Stimulated activated CD8-positive, alpha-beta memory T cell treated with anti-CD3 and anti-CD28 coated beads, Interleukin-7, amount 100 ng/mL, for 4 hours (primary cell): ENCODE data around the gene KIRREL3.

Source experiments
- DNase-seq, 2 donors: peaks; one replicate each; pipeline ENCODE4 v3.0.0-alpha.2; 2020; ENCODE audit warnings: low read depth in 2 of 2

KIRREL3 gene

DNA sequence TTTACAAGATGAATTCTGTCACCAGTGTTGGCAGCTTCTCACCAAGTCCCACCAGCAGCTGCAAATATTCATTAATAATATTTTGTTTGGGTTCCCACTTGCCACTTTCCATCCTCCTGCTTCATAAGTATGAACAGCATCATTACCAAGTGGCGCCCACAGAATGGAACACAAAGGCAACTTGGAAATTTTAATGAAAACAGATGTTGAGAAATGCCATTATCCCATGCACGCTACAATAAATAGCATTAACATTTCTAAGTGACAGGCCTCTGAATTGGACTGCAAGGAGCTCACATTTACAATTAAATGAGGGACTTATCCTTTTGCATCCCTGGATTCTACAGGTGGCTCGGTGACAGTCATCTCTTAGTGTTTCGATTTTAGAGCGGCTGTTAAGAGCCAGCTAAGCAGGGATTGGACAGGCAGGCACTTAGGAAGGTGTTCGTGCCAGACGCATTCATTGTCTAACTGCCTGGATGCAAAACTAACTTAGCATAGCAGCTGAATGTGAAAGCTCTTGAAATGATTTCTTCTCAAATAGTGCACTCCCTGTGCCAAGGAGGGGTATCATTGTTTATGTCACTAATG, 170.3 kb downstream of the KIRREL3 start:
- DNase-seq = no peak

DNA sequence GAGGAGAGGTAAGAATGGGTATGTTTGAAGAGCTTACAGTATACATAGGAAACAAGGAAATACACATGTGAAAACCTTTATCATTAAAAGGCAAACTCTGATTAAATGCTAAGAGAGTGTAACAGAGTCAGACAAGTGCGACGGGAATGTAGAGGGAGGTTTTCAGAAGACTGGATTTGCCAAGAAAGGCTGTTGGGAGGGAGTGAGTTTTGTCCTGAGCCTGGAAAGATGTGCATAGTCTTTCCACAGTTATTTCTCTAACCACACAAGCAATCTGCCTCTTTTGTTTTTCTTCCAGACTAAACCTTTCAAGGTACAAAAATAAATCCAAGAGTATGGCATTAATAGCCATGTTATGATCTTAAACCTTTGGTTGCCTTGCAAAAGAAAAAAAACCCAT, 170.9 kb downstream of the KIRREL3 start:
- no peak for DNase-seq

DNA sequence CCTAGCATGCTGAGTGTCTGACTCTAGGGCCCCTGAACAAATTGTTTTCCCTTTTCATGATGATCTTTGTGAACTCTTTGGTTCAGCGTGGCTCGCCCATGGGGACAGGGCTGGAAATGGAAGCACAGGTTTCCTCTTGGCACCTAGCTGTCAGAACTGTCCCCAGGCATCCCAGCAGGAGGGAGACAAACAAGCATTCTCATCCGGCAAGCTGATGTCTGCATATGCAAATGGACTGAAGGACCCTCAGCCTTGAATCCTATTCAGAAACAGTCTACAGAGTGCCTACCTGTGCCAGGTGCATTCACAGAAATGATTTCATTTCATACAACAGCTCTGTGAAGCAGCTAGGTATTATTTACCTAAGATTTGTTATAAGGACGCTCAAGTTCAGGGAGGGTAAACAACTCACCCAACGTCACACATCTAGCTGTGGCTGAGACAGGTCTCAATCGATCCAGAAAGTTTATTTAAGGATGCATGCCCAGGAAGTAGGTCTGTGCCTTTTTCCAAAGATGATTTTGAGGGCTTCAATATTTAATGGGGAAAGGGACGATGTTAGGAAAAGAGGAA, 176.4 kb downstream of the KIRREL3 start:
- DNase-seq = no peak

DNA sequence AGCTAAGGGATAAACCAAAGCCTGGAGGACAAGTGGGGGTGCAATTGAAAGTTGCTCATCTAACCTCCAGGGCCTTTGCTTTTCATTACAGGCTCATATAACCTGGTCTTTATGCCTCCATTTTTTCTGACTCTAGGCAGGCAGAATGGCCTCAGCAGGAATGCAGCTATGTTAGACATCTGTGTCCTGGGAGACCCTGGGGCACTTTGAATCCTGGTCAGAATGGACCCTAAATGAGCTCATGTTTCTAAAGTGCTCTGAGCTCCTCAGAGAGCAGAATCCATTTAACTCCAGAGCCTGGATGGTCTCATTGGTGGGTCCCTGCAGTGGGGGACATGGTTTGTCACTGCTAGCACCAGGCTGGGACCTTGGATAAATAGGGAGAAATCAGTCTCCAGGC, 177.3 kb downstream of the KIRREL3 start:
- no peak for DNase-seq

DNA sequence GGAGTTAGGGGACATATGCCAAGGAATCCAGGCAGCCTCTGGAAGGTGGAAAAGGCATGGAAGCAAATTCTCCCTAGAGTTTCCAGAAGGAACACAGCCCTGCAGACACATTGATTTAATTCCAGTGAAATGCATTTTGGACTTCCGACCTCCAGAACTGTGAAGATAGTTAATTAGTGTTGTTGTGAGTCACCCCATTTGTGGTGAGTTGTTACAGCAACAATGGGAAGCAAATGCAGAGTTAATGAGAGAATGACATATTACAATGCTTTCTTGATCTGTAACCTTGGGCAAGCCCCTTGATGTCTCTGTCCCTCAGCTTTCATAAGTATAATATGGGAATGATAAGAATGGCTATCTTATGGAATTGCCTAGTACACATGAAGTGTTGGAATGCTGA, 178.7 kb downstream of the KIRREL3 start:
- DNase-seq = no peak

DNA sequence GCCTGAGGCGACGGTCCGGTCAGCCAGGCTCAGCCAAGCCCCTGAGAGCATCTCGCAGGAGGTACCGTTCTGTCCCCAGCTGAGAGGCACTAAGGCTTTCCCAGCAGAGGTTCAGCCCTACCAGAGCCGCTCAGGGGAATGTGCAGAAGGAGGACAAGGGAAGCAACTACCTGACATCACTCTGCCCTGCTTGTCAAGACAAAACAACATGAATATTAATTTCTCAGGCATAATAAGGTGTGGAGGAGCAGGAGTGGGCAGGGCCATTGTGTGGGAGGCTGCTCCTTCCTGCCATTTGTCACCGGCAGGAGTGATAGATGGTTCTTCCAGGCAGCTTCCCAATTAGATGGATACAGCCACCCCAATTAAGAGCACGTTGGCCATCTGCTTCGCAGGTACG, 181.4 kb downstream of the KIRREL3 start:
- no peak for DNase-seq

DNA sequence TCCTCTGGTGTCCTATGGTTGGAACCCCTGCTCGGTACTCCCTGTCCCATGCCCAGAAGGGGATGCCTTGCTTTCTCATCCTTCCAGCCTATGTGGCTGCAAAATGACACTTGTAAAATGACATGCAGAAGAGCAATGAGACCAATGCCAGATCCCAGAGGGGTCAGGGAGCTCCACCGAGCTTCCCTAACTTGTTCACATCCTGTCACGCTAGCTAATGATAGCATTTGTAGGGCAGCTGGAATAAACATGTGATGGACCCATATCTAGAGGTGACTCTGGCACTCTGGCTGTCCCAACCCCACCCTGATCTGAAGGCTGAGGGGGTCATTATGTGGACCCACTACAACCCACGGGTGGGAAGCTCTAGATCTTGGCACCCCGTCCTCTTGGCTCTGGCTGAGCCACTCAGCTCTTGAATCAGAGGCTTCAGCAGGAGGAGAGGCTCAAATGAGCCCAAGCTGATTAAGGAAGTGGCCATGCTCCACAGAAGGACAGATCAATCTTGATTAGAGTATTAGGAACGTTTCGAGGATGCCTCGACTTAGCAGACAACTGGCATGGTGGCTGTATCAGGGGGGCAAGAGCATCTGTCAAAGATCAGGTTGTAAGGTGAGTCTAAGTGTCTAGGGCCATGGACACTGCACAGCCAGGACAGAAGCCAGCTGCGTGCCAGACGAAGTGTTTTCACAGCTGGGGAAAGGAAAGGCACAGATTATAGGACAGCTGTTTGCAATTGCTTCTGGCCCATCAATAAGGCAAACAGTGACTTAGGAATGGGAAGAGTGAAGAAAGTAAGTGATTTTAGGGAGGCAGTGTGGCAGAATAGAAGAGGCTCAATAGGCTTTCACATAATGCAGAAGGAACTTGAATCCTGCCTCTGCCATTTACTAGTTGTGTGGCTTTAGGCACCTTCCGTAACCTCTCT, 182.8 kb downstream of the KIRREL3 start:
- DNase-seq = no peak

DNA sequence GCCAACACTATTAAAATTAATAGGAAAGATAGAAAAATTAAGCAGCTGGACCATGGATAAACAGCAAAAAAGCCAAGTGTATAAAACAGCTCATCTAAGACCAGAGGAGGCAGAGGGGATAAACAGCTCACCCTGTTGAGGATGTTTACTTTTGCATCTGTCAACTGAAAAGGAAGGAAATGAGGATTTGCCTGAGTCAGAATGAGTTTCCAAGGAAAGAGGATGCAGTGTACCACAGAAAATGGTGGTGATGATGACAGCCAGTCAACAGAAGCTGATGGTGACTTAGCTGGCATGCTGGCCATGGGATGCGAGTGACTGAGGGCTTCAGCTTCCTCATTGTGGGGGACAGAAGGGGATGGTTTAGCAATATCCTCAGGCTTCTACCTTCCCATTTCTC, 183.5 kb downstream of the KIRREL3 start:
- DNase-seq = no peak

DNA sequence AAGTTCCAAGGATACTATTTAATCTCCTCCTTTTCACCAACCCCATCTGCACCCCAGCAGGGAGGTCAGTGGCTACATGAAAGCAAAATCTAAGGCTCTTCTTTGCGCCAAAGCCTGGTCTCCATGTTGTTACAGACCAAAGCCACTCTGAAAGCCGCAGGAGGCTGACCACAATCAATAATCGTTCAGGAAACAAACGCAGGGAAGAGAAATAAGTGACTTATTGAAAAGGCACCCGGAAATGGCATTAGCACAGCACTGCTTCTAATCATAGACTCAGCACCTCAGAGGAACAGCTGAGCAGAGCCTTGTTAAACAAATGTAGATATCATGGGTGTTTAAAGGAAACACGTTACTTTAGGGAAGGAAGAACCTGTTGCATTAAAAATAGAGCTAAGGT, 183.9 kb downstream of the KIRREL3 start:
- no peak for DNase-seq

DNA sequence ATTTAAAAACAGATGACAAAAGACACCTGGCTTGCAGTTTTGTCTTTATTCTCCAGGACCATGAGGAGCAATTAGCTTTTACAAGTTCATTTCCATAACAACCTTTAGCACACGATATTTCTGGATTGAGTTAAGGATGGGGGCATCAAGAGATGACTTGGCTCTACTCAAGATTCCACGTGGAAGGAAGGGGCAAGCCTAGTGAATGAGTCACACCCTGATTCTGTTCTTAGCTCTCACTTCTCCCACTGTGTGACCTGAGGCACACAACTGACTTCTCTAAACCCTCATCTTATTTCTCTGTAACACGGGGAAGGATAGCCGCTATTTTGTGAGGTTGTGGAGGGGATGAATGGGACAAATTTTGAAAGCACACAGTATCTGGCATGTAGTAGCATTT, 185.5 kb downstream of the KIRREL3 start:
- DNase-seq = no peak

DNA sequence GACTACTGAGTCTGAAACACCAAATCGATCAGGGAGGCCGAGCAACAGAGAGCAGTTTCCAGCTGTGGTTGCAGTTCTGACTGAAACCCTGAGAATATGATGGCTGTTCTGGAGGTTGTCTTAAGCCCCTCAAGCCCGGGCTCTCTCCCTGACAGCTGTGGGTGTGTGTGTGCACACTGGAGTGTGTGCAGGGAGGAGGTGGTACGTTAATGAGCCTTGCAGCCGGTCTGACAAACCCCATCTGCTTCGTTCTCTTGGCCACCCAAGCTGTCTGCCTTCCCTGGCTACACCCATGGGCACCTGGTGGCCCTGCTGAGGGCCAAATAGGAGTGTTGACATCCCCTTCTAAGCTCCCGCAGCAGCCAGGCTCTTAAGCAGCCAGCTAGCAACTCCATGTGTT, 189.8 kb downstream of the KIRREL3 start:
- DNase-seq = no peak

DNA sequence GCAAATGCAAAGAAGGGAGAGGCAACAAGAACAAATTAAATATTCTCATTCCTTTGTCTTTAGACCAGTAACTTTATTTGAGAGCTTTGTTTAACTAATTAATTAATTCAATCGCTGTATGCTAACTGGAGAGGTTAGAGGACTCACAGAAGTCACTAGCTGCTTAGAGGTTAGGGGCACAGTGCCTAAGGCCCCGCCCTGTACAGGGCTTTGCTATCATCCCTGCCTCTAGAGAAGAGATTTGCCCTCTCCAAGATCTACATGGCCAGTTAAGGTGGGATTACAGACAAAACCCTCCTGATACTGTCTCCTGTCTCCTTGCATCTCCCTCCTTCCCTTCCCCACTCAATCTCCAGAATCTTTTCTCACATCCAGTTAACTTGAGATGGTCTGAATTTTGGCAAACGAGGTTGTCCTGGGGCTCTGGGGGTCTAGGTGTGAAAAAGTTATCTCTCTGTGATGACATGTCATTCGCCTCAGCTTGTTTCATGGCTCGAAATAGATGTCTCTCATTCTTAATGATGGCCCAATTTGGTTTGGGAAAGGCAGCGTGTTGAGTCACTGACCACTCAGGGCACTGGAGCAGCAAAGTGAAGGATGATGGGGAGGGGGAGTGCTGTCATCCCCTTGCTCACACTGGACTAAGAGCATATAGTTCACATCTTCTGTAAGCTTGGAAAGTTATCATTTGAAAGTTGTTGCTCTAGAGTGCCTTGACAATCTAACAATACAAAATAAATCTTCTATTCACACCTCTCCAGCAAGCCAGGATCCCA, 190.9 kb downstream of the KIRREL3 start:
- DNase-seq = no peak

DNA sequence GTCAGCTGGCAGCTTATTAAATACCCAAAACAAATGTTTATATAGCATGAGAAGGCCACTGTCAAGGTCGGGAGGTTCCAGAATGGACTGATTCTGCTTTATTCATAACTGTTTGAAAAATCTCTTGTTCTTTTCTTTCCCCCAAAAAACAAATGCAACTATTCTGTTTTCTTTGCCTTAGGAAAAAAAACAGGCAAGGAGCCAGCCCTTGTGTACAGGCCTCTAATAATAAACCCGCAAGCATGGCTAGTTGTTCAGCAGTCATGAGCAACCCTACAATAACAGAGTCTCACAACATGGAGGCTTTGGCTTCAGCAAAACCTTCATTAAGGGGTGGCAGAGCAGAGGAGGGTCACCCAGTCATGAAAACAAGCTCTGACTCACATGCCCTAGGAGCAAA, 191.7 kb downstream of the KIRREL3 start:
- DNase-seq = no peak

DNA sequence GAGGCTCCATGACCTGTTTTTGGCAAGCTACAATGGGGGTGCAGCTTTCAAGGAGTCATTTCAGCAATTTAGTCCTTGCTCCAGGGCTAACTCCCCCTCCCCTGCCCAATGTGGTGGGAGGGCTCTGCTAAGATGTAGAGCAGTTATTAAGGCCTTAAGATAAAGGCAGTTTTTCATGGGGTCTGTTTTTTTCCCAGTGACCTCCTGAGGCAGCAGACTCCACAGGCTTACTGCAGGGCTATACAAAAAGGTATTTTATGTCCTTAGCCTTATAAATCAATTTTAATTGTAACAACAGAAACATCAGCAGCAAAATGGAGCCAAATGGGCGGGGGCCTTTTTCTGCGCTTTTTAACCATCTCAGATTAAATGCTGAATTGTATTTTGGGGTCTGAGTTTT, 192.3 kb downstream of the KIRREL3 start:
- no peak for DNase-seq

DNA sequence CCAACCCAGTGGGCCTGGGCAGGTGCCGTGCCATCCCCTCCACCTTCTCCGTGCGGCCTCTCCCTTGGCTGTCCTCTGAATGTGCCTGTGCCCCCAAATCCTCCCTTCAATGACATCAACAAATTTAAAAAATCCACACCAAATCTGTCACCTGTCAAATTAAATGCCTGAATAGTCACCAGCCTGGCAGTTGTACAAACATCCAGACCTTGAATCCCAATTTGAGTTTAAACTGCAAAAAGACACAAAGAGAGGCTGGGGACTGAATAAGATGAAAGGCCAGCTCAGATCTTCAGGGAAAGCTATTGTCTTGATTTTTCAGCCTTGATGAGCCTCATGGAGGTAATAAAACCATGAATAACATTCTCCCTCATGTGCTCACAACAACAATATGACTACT, 194.7 kb downstream of the KIRREL3 start:
- DNase-seq = no peak

DNA sequence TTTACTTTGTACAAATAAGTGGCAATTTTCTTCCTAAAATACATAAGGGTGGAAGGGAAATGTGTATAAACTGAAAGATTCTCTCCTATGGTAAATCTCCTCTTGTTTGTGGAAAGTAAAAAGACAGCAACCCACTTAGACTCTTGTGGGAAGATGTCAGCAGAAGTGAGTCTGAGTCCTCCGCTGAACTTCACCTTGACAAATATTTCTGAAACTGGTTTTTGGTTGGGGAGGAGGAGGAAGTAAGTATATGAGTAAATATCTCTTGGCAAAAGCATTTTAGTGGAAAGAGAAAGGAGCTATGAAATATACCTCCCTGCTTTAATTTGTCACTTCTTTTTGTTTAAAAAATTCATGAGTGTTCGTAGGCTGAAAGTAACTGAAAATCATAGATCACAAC, 196.2 kb downstream of the KIRREL3 start:
- no peak for DNase-seq

DNA sequence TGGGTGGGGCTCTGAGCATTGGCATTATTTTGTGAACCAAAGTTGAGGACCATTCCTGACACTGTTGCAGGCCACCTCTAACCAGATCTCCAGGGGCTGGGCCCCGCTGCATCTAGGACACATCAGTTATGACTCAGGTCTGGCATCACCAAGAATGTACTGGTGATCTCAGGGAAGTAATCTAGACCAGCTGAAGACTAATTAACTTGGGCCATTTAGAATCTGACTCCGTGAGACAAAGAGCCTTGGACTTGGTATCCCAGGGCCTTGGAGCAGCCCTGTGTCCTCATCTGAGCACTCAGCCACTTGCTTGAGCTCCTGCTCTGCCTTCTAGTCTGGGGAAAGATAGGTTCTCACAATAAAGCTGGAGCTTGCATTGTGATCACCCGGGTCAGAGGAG, 200.6 kb downstream of the KIRREL3 start:
- DNase-seq = no peak

DNA sequence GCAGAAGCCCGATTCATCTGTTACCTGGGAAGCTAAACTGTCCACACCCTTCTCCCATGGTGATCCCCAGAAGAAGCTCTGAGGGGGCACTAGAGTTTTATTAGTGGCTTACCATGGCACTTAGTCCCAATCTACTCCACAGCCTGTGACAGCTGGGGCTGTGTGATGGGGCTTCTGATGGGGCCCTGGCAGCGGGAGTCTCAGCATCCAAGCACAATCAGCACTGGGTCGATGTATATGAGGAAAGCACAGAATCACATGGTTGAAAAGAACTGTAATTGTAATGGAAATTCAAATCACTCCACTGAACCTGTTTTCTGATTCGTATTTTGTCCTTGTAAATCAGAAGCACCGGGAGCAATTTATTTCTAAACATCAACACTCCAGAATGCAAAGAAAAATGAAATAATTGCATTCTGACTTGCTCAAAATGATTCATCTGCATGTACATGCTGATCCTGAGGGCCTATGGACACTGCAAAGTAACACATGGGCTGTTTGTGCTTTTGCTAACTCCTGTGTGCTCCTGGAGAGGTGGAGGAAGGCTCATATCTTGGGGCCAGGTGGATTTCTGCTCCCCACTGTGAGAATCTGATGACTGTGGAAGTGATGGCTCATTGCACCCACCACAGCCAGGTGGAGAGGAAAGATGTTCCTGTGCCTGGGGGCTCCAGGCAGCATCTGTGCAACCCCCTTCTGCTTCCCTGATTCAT, 203.0 kb downstream of the KIRREL3 start:
- DNase-seq = no peak

DNA sequence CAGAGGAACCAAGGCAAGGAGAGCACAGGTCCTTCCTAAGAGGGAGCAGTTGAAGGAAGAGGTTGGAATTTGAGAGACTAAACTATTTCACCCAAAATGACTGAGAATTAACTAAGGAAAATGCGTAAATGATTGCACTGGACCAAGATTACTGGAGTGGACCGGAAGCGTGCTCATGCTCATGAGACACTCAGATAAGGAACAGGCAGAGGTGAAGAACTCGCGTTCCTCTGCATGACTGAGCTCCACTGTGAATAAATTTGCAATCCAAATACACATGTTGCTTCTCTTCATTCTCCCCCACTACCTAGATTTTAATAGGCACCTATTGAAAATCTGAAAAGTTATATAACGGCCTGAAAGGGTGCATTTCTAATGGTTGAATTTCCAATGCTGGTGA, 207.0 kb downstream of the KIRREL3 start:
- no peak for DNase-seq

DNA sequence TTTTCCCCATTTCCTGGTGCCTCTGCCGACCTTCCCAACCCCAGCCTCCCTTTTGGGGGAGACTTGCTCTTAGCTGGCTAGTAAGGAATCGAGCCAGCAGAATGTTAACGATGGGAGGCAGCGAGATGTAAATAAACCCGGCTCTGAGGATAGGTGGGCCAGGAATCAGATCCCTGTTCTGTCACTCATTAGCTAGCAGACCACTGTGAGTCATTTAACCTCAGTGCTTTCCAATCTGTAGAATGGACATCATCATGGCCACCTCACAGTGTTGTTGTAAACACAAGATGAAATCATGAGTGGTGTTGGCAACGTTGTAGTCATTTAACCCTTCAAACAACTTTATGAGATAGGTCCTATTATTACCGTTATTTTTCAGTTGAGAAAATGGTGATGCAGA, 208.6 kb downstream of the KIRREL3 start:
- no peak for DNase-seq

DNA sequence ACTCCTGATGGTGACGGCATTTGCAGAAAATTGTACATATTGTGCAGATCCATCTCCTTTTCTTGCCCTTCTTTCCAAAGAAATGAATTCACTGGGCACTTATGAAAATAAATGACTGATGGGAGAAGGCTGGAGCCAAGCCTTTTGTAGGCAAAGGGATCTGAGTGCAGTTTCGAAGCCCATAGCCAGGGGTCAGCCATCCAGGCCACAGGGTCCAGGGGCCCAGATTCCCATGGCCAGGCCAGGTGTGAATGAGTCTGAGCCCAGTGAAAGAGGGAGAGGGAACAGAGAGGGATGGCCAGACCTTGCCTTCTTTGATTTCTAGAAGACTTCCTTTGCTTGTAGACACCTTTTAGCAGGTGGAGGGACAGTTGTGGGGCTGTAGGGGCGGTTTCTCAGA, 209.1 kb downstream of the KIRREL3 start:
- DNase-seq = no peak
